HEK293 (cell line): ENCODE data around the gene CA6.

Experiments
- CTCF ChIA-PET: fragments of 350-600 bp; formaldehyde crosslinking; extraction: SDS; loops from one replicate; lab custom pipeline; 2021; ENCODE audit warnings: antibody characterized with exemption; lab: Yijun Ruan, JAX
- POLR2A ChIA-PET: fragments of 300-600 bp; formaldehyde crosslinking; extraction: SDS; loops from one replicate; lab custom pipeline; 2020; ENCODE audit warnings: antibody characterized with exemption, inconsistent platforms; lab: Yijun Ruan, JAX
- H3K27ac ChIP-seq: fragments of 200-500 bp; sonication (Bioruptor generic); 2 replicates; pipeline ENCODE4 v1.5.1; 2014; ENCODE audit warnings: low read depth, low read length, control low read depth, inconsistent platforms; ENCODE audit errors: extremely low read depth
- H3K36me3 ChIP-seq, 2 experiments: fragments of 200-500 bp in 1 of 2; sonication (Bioruptor generic) in 1 of 2; 1 replicate in 1 of 2; 2 replicates in 1 of 2; pipeline ENCODE4 v1.5.1; 2014 to 2017; ENCODE audit warnings: inconsistent platforms in 2 of 2, low read length in 2 of 2; ENCODE audit not compliant: control insufficient read depth in 2 of 2, insufficient read depth in 1 of 2
- H3K4me1 ChIP-seq: fragments of 200-500 bp; sonication (Bioruptor generic); 2 replicates; pipeline ENCODE4 v1.5.1; 2014; ENCODE audit warnings: mild to moderate bottlenecking, low read length, inconsistent platforms; ENCODE audit not compliant: control insufficient read depth, insufficient read depth
- H3K4me3 ChIP-seq: 2 replicates; pipeline ENCODE4 v1.5.1; 2011; ENCODE audit warnings: low read depth, mild to moderate bottlenecking, control low read depth, low read length, moderate library complexity
- H3K9me3 ChIP-seq: fragments of 200-500 bp; sonication (Bioruptor generic); 2 replicates; pipeline ENCODE4 v1.5.1; 2014; ENCODE audit warnings: low read depth, low read length, inconsistent platforms; ENCODE audit not compliant: control insufficient read depth, insufficient read depth
- EGR2 ChIP-seq: fragments of 450-650 bp; formaldehyde crosslinking; IDR thresholded peaks from 2 replicates; pipeline ENCODE4 v1.5.1; 2016; ENCODE audit warnings: low read depth, missing biosample characterization, missing genetic modification characterization
- HOXD13 ChIP-seq: sonication (generic); formaldehyde crosslinking; IDR thresholded peaks from 2 replicates; pipeline ENCODE4 v1.8.0; 2022; ENCODE audit warnings: missing genetic modification reagents, borderline replicate concordance
- KLF16 ChIP-seq: fragments of 450-650 bp; formaldehyde crosslinking; IDR thresholded peaks from 2 replicates; pipeline ENCODE4 v1.5.1; 2017; ENCODE audit warnings: missing biosample characterization, missing genetic modification characterization
- OSR2 ChIP-seq: fragments of 450-650 bp; formaldehyde crosslinking; IDR thresholded peaks from 2 replicates; pipeline ENCODE4 v1.5.1; 2016; ENCODE audit warnings: missing biosample characterization, missing genetic modification characterization
- PRDM1 ChIP-seq: fragments of 450-650 bp; formaldehyde crosslinking; IDR thresholded peaks from 2 replicates; pipeline ENCODE4; 2016; ENCODE audit warnings: missing biosample characterization, missing genetic modification characterization
- ZBTB11 ChIP-seq: fragments of 450-650 bp; formaldehyde crosslinking; conservative IDR thresholded peaks from 2 replicates; pipeline ENCODE4 v1.5.1; 2016; ENCODE audit warnings: low read depth, missing biosample characterization, missing genetic modification characterization
- ZNF280C ChIP-seq: fragments of 450-650 bp; formaldehyde crosslinking; IDR thresholded peaks from 2 replicates; pipeline ENCODE4 v1.5.1; 2016; ENCODE audit warnings: missing biosample characterization, missing genetic modification characterization
- ZNF280D ChIP-seq: fragments of 450-650 bp; formaldehyde crosslinking; IDR thresholded peaks from 2 replicates; pipeline ENCODE4 v1.5.1; 2016; ENCODE audit warnings: missing biosample characterization, missing genetic modification characterization
- ZNF341 ChIP-seq: fragments of 450-650 bp; formaldehyde crosslinking; IDR thresholded peaks from 2 replicates; pipeline ENCODE4; 2016; ENCODE audit warnings: low read depth, missing biosample characterization, missing genetic modification characterization
- ZNF366 ChIP-seq: fragments of 450-650 bp; formaldehyde crosslinking; conservative IDR thresholded peaks from 2 replicates; pipeline ENCODE4 v1.5.1; 2016; ENCODE audit warnings: missing biosample characterization, missing genetic modification characterization
- ZNF555 ChIP-seq: fragments of 450-650 bp; formaldehyde crosslinking; conservative IDR thresholded peaks from 2 replicates; pipeline ENCODE4 v1.5.1; 2017; ENCODE audit warnings: missing biosample characterization, mild to moderate bottlenecking, missing genetic modification characterization, inconsistent platforms
- ZNF580 ChIP-seq: fragments of 450-650 bp; formaldehyde crosslinking; IDR thresholded peaks from 2 replicates; pipeline ENCODE4 v1.5.1; 2016; ENCODE audit warnings: missing biosample characterization, missing genetic modification characterization
- ZNF639 ChIP-seq: fragments of 450-650 bp; formaldehyde crosslinking; IDR thresholded peaks from 2 replicates; pipeline ENCODE4 v1.5.1; 2016; ENCODE audit warnings: missing biosample characterization, missing genetic modification characterization
- ZNF792 ChIP-seq: fragments of 450-650 bp; formaldehyde crosslinking; IDR thresholded peaks from 2 replicates; pipeline ENCODE4 v1.5.1; 2016; ENCODE audit warnings: missing biosample characterization, missing genetic modification characterization

The CA6 gene

GRCh38 chr1:8976896-8977450 is 31.3 kb downstream of the CA6 start:
- TF ChIP-seq EGR2 (tag by site-specific recombination) (0 out of 2 replicates have a peak, but pooled peaks have one; percentile 21), ZNF341 (tag by site-specific recombination) (no peak), ZNF639 (no peak), ZNF792 (tag by site-specific recombination) (no peak)
- TF ChIP-seq, all 188 proteins: peak for 1
- Histone ChIP-seq H3K4me3 (no peak overlapping the region), H3K27ac (no peak overlapping the region), H3K9me3 (no peaks in the 10 kb centered on the region), H3K36me3 (no peaks in the 10 kb centered on the region), H3K4me1 (no peaks in the 10 kb centered on the region)
- CTCF ChIA-PET: interaction anchor here (1.1 to 1.5 kb wide), 2 partner anchors 12 to 14 kb away, joined by 3 to 6 read pairs; no protein-coding TSS in a partner anchor
- POLR2A ChIA-PET: no interaction called here

GRCh38 chr1:8980656-8981055 is 35.0 kb downstream of the CA6 start:
- ChIA-PET CTCF (interaction anchor here (1.0 kb wide), 1 partner anchor 10 kb away, joined by 3 read pairs; no protein-coding TSS in a partner anchor), POLR2A (no interaction called here)
- TF ChIP-seq KLF16: no peak
- no peak for TF ChIP-seq ZNF580
- TF ChIP-seq OSR2 (tag by site-specific recombination): no peak
- TF ChIP-seq ZNF555 (tag by site-specific recombination): no peak
- TF ChIP-seq ZNF280D (tag by site-specific recombination): no peak
- no peak for TF ChIP-seq HOXD13
- H3K27ac ChIP-seq: no peak overlapping the region
- no peaks in the 10 kb centered on the region for H3K36me3 ChIP-seq
- H3K4me1 ChIP-seq: no peaks in the 10 kb centered on the region
- H3K9me3 ChIP-seq: no peaks in the 10 kb centered on the region
- H3K4me3 ChIP-seq: no peak overlapping the region

GRCh38 chr1:8981169-8981568 is 35.5 kb downstream of the CA6 start:
- H3K4me1 ChIP-seq: no peaks in the 10 kb centered on the region

More at GRCh38 chr1:8981169-8981568, 35.5 kb downstream of the CA6 start:
- Histone ChIP-seq H3K4me3 (no peak overlapping the region), H3K9me3 (no peaks in the 10 kb centered on the region), H3K36me3 (no peaks in the 10 kb centered on the region), H3K27ac (no peak overlapping the region)
- ChIA-PET POLR2A (no interaction called here), CTCF (interaction anchor here (0.7 to 1.0 kb wide), 2 partner anchors 10 to 161 kb away, joined by 3 to 5 read pairs; no protein-coding TSS in a partner anchor)
- peak; percentile 87 for TF ChIP-seq ZNF366 (tag by site-specific recombination)
- TF ChIP-seq ZBTB11: no peak
- no peak for TF ChIP-seq ZNF280C
- peak; percentile 79 for TF ChIP-seq PRDM1
